ENCODE measurements around the gene PRKAR1B.

- no peak for TF ChIP-seq CTCF (conservative IDR thresholded peaks at IDR 0.05)
- TF ChIP-seq EZH2 (IDR thresholded peaks at IDR 0.05; ENCODE audit: low read depth), result no peak
Measured at GRCh38 chr7:605661-606450, 121.2 kb downstream of the PRKAR1B start.

Measured in PC-9 (cell line).